ENCODE data around the gene MAP1S.

Gene MAP1S, protein sequence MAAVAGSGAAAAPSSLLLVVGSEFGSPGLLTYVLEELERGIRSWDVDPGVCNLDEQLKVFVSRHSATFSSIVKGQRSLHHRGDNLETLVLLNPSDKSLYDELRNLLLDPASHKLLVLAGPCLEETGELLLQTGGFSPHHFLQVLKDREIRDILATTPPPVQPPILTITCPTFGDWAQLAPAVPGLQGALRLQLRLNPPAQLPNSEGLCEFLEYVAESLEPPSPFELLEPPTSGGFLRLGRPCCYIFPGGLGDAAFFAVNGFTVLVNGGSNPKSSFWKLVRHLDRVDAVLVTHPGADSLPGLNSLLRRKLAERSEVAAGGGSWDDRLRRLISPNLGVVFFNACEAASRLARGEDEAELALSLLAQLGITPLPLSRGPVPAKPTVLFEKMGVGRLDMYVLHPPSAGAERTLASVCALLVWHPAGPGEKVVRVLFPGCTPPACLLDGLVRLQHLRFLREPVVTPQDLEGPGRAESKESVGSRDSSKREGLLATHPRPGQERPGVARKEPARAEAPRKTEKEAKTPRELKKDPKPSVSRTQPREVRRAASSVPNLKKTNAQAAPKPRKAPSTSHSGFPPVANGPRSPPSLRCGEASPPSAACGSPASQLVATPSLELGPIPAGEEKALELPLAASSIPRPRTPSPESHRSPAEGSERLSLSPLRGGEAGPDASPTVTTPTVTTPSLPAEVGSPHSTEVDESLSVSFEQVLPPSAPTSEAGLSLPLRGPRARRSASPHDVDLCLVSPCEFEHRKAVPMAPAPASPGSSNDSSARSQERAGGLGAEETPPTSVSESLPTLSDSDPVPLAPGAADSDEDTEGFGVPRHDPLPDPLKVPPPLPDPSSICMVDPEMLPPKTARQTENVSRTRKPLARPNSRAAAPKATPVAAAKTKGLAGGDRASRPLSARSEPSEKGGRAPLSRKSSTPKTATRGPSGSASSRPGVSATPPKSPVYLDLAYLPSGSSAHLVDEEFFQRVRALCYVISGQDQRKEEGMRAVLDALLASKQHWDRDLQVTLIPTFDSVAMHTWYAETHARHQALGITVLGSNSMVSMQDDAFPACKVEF

DNA sequence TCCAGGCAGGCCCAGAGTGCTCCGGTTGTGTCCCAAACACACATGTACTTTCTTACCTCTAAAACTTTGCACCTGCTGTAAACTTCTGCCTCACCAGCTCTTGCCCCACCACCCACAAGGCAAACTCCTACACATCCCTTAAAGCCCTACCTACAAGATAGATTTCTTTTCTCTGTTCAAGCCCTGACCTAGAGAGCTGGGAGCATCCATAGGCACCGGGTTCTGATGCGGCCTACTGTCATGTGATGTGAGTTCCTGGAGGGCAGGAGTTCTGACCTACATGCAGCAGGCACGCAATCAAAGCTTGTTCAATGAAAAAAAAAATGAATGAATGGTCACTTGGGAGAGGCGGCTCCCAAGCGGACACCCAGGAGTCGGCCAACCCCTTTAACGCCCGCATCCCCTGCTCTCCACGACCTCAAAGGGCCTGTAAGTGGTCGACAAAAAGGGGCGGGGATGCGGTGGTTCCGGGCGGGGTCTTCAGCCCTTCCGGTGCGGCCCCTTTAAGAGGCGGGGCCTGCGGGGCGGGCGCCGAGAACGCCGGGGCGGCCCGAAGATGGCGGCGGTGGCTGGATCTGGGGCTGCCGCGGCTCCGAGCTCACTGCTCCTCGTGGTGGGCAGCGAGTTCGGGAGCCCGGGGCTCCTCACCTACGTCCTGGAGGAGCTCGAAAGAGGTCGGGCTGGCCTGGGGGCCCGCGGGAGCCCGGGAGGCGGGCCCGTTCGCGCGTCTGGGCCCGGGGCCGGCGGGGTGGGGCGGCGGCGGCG is at the start of gene MAP1S:
Gene MAP1S (plus strand): TSS at position 534 of the 765 bp plus-strand sequence. CDS start 23 bp downstream, at position 557.
- DNase-seq: peak; percentile 25

DNA sequence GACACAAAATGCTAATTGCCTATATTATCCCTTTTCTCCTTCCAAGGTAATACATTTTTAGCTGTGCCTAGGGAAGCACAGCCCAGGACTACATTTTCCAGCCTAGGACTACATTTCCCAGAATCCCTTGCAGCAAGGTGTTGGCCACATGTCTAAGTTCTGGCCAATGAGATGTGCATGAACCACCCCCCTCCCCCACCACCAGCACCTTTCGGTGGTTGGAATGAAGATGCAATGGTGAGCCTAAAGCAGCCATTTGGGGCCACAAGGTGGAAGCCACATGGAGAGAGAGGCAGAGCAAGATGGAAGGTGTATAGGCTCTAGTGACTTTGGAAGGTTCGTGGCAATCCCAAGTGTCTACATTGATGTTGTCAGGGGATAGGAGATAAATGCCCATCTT is 47.4 kb upstream of the MAP1S start:
- DNase-seq: peak; percentile 5

DNA sequence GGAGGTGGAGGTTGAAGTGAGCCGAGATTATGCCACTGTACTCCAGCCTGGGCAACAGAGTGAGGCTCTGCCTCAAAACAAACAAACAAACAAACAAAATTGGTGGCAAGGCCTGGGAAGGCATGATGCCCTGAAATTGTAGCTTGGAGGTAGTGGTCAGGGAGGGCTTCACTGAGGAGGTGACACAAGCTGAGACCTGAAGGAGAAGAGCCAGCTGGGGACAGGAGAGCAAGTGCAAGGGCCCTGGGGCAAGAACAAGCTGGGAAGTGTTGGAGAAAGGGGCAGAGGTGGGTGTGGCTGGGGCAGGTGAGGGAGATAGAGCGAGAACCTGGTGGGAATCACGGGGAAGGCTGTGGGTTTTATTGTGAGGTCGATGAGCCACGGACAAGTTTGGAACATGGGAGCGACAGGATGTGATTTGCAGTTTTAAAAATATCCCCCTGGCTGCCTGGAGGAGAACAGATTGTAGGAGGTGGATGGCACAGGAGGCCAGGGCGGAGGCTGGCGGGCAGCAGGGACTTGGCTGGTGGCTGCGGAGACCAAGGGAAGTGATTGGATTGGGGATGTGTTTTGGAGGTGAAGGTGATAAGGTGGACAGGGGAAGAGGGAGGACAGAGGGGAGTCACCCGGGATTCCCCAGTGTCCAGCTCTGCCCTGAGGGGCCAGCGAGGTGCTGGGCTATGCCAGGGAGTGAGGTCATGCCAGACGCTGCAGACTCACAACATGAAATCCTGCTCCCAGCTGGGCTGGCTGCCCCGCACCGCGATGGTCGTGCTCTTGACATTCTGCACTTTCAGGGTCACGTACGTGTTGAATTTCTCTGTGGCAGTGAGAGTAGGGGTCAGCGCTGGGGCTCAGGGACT is 45.1 kb upstream of the MAP1S start:
- no peak for DNase-seq

DNA sequence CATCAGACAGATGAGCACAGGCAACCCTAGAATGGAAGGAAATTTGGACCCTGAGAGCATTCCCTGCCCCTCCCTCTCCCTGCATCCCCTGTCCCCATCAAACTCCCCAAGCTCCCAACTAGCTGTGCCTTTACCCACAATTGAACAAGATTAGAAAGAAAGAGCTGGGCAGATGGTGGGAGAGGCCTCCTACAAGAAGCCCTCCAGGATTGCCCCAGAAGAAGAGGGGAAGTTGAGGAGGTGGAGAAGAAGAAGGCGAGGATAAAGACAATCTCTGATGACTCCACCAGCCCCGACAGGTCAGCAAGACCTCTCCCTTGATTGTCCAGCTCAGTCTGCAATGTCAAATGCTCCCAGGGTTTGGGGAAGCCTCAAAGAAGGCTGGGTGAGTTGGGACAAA is 43.0 kb upstream of the MAP1S start:
- no peak for DNase-seq

DNA sequence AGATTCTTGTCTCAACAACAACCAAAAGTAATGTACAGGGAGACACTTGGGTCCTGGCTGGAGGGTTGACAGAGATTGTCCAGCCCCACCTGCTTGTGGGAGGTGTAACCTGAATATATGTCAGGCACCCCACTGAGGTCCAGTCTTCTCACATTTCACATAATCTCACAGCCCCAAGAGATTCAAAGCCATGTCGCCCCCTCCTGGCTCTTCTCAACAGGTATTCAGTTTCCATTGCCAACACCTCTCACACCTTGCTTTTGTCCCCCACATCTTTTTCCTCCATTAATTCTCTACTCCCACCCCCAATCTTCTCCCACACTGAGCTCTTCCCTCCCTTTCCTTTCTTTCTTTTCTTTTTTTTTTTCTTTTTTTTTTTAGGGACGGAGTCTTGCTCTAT is 42.3 kb upstream of the MAP1S start:
- no peak for DNase-seq

DNA sequence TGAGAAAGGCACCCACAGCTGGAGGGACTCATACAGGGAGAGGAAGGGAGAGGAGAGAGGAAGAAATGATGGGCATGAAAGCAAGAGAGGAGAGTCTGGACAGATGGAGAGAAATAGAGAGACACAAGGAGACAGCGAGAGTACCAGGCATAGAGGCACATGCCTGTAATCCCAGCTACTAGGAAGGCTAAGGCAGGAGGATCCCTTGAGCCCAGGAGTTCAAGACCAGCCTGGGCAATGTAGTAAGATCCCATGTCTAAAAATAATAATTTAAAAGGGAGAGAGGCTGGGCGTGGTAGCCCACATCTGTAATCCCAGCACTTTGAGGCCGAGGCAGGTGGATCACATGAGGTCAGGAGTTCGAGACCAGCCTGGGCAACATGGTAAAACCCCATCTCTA is 40.4 kb upstream of the MAP1S start:
- no peak for DNase-seq

DNA sequence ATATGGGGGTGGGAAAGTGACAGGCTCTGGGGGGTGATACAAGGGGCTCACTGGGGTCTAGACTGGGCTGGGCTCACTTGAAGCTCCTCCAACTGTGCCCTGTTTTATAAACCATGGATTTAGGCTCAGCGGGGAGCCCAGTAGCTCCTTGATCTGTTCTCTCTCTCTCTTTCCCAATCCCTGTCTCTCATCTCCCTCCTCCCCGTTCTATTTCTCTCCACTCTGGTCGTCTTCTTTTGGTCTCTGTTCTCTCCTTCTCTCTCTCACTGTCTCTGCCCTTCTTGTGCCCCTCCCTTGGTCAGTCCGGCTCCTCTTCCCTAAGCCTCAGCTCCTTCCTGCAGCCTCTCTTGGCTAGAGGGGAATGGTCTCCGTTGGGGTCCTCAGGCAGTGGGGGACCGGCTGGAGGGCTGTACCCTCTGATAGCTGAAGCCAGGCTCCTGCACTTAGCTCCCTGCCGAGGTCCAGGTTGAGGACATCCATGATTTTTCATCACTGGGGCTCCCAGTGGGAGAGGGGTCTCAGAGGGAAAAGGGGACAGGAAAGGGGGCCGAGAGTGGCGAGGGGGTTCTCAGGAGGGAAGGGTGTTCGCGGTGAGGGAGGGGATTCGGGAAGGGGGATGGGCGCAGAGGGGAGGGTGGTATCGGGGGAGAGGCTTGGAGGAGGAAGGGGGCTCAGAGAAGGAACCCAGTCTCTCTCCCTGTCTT is 39.6 kb upstream of the MAP1S start:
- DNase-seq: no peak

DNA sequence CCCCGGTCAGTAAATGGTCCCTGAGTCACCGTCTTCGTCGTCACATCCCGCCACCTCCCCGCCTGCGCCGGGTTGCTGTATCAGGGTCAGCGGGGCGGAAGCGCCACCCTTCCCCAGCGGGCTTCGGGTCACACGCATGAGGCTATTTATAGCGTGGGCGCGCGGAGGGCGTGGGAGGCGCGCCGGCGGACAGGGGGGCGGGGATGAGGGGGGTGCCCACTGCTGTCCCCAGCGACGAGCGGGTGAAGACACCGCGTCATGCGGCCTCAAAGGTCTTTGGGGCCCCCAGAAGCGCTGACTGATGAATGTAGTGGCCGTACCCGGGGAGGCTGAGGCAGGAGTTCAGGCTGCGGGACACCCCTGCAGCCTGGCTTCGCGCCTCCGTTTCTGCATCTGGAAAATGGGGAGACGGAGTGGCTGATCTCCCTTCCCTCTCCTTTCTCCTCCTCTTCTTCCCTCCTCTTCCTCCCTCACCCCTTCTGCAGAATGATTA is 39.0 kb upstream of the MAP1S start:
- DNase-seq: no peak

DNA sequence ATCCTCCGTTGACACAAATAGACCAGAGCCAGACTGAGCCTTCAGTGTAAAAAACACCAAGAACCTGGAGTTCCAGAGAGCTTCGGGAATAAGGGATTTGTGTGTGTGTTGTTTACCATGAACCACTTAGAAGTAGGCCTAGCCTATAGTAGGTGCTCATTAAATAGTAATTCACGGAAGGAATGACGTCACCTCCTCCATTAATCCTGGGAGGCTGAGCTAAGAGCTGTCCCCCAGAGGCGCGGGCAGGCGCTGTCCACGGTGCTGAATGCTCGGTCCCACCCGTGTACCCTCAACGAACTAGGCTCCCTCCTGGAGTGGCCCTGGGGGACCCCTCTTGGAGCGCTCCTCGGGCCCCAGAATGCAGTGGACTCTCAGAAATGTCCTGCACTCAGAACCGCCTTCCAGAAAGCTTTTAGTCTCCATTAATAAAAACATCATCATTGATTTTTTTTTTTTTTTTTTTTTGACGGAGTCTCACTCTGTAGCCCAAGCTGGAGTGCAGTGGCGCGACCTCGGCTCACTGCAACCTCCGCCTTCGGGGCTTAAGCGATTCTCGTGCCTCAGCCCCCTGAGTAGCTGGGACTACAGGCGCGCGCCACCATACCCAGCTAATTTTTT is 37.7 kb upstream of the MAP1S start:
- peak; percentile 12 for DNase-seq

DNA sequence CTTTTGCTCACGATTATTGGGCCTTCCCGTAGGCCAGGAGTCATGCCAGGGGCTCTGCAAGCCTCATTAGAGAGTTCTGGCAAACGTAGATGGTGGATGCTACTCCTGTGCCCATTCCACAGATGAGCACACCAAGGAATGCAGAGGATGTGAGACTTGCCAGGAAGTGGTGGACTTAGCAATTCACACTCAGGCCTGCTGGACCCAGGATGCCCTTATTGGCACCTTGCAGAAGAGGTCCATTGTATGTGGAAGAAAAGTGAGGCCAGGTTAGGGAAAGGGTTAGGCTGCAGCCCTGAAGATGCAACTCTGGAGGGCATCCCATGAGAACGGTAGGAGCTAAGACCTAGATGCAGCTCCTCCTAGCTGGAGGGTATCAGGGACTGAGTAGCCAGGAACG is 37.0 kb upstream of the MAP1S start:
- no peak for DNase-seq

DNA sequence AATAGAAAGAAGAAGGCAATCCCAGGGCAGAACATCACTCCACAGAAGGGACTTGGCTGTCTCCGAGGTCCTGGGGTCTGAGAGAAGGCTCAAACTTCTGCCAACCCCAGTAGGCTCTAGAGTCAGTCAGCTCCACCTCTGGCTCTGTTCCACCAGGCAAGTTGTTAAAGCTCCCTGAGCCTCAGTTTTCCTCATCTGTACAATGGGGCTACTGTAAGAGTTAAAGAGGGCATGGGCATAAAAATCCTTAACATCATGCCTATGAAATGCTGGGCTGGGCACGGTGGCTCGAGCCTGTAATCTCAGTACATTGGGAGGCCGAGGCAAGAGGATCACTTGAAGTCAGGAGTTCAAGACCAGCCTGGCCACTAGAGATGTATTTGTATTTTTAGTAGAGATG is 36.2 kb upstream of the MAP1S start:
- no peak for DNase-seq

DNA sequence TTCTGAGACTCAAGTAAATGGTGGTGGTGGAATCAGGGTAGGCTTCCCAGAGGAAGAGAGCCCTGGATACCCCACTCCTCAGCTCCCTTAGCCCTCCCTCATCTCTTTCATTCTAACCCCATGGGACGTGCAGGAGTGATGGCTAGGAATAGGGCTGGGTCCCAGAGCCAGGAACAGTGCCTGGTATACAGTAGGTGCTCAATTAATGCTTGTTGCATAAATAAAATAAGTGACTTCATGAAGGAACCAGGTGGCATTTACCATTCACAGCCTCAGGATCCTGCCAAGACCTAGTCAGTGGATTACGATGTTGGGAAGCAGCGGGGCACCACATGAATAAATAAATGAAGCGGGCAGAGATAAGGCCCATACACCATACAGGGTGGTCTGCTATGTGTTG is 35.0 kb upstream of the MAP1S start:
- DNase-seq: no peak

DNA sequence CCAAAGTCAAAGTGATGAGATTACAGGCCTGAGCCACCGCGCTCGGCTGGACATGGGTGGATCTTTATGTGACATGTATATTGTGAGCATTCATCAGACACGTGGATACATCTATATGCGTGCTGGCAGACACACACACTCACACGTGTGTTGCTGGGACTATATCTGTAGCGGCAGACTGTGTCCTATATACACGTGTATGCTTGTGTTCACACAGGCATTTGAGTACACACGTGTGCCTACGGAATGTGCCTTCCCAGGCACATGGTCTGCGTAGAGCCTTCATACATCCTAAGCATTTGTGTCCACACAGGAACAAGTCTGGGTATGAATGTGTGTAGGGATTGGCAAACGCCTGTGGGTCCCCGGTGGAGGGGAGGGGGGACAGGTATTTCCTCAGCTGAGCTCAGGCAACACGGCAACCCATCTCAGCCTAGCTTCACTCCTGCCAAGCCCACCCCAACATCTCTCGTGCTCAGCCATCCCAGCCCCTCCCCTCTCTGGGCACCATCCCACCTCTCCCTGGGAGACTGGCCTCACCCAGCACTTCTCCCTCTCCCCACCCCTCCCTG is 33.7 kb upstream of the MAP1S start:
- no peak for DNase-seq

DNA sequence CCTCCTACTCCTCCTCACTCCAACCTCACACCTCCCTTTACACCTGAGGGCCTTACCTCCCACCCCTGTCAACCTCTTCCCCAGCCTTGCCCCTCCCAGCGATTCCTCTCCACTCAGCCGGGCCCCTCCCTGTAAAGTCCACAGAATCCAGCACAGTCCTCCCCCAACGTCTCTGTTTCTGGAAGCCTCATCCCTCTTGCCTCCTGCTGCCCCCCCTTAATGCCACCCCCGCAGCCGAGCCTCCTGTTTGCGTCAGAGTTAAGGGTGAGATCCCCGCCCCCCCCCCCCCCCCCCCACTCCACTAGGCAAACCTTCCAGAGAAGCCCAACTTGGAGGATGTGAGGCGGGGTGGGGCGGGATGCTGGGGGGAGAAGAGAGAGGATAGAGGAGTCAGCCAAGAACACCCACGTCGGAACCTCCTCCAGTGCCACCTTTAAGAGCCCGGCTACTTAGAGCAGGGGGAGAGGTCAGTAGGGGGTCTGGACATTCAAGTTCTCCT is 33.2 kb upstream of the MAP1S start:
- DNase-seq: no peak

DNA sequence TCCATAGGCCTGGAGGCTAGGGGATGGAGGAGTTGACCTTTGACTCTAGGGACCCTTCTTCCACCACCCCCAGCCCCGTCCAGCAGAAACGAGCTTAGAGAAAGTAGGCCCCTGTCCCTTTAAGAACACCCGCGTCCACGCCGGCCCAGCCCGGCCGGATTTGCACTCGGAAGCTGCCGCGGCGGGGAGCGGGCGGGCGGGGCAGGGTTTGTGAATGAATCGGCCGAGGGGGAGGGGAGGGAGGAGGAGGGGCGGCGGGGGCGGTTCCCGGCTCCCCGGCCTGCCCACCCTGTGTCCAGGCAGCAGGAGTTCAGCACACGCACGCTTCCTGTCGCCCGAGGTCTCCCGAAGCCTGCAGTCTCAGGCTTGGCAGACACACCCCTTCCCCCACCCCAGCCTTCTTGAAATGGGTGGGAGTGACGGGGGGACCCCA is 32.7 kb upstream of the MAP1S start:
- no peak for DNase-seq

DNA sequence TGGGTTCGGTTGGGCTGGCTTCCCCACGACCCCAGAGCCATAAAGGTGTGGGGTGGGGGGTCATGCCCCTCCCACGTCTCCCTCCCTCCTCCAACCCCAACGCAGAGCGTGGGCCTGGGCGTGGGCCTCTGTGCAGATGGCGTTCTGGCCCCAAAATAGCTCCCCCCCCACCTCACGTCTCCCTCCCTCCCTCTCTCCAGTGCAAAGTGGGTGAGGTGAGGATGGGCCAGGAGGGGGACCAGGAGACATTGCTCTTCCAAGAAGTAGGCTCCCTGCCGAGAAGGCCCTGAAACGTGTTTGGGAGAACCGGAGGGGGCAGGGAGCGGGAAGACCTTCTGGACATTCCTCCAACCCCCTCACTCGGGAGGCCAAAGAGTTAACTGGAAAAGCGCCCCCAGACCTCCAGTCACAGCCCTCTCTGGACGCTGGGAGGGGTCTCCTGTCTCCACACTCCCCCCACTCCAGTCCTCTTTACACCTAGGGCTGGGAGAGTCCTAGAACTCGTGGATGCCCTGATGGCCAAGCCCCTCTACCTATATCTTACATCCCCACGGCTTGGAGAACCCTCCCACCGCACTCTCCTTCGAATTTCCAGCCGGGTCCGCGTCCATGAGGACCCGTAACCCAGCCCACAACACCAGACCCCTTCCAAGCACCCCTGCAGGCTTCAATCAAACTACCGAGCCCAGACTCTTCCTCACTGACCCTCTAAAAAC is 32.0 kb upstream of the MAP1S start:
- DNase-seq: no peak

DNA sequence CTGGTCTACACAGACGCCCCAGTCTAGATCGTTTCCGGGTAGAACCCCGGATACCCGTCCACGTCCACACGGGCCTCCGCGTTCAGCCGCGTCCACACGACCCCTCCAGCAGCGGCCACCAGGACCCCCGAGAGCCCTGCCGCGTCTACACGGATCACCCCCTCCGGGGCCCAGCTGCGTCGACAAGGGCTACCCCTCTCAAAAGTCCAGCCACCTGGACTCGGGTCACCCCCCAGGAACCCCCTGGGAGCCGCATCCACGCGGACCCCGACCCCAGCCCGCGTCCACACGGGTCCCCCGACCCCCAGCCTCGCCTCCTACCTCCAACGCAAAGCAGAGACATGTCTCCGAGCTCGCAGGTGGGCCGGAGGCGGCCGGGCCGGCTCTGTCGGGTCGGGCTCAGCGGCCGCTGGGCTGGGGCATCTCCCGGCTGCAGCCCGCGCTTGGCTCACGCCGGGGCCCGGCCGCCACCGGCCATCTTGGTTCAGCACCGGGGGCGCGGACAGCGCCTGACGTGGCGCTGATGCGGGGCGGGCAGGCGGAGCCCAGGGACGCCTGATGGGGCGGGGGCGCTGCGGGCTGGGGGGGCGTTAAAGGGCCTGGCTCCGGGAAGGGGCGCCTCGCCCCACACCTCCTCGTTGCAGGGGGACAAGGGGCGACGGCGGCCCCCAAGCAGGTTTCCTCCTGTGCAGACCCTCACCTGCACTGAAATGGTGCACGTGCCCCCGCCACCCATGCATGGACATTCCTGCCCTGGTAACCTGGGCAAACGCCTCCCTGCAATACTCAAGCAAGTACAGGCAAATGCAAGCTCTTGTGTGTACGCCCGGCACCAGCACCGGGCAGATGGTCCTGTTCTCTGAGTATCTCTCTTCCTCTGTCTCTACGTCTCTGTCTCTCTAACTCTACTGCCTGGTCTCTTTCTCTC is 31.2 kb upstream of the MAP1S start, which contains the start of gene UNC13A:
Gene UNC13A (minus strand): TSS at position 498 of the 928 bp plus-strand sequence. CDS start 155 bp downstream, at position 343.
- DNase-seq: no peak

All from T1000 (cell line).